Spleen (tissue), 7 donors: ENCODE data around the gene AHCYL2.

Experiments used
- POLR2A ChIP-seq, 3 donors: fragments of 450-650 bp; IDR thresholded peaks; one replicate each; pipeline ENCODE4 v1.5.1; 2017; ENCODE audit warnings: antibody characterized with exemption in 3 of 3, mild to moderate bottlenecking in 1 of 3
- POLR2AphosphoS5 ChIP-seq, 3 donors: sonication (generic); formaldehyde crosslinking; IDR thresholded peaks; one replicate each; pipeline ENCODE4 v1.5.1; 2017; ENCODE audit warnings: antibody characterized with exemption in 3 of 3
- TF ChIP-seq, protein P1 (sequence below), 11 experiments: fragments of 200-600 bp in 7 of 11; fragments of 450-650 bp in 4 of 11; sonication (generic) in 4 of 11; IDR thresholded peaks in 8 of 11; conservative IDR thresholded peaks in 3 of 11; 1 replicate in 7 of 11; 2 replicates in 4 of 11; pipeline versions ENCODE4 v1.4.0 to v1.8.0; 2016 to 2021; ENCODE audit warnings: antibody characterized with exemption in 11 of 11, inconsistent platforms in 4 of 11, mild to moderate bottlenecking in 1 of 11
- donor health status: DM: no; HTN: no; CAD: no; lungs with moderate emphysema.
- donor health status: DM: no; HTN: no; CAD: no.
- donor health status: DM: no; HTN: no; CAD: no.

DNA sequence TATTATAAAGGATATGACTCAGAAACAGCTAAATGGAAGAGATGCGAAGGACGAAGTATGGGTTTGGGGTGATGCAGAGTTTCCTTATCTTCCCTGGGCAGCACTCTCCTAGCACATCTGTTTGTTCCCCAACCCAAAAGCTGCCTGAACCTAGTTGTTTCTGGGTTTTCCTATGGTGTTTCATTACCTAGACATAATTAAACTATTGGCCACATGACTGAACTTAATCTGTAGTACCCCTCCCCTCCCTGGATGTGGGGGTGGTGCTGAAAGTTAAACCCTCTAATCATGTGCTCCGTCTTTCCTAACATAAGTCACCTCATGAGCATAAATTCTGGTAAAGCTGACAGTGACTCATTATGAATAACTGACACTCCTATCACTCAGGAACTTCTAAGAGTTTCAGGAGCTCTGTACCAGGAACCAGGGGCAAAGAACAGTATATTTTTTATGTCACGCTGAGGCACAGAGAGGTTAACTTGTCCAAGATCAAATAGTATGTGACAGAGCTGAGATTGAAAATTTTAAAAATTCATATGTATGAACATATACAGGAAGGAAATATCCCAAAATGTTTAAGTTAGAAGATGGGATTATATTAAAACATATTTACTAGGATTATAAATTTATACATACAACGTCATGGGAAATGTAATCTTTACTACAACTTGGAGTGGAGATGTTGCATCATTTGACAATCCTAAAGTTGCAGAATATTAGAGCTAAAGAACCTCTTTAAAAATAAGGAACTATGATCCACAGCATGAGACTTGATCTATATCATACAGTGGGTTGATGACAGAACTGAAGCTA is 214.2 kb downstream of the AHCYL2 start:
- TF ChIP-seq, protein P1, sequence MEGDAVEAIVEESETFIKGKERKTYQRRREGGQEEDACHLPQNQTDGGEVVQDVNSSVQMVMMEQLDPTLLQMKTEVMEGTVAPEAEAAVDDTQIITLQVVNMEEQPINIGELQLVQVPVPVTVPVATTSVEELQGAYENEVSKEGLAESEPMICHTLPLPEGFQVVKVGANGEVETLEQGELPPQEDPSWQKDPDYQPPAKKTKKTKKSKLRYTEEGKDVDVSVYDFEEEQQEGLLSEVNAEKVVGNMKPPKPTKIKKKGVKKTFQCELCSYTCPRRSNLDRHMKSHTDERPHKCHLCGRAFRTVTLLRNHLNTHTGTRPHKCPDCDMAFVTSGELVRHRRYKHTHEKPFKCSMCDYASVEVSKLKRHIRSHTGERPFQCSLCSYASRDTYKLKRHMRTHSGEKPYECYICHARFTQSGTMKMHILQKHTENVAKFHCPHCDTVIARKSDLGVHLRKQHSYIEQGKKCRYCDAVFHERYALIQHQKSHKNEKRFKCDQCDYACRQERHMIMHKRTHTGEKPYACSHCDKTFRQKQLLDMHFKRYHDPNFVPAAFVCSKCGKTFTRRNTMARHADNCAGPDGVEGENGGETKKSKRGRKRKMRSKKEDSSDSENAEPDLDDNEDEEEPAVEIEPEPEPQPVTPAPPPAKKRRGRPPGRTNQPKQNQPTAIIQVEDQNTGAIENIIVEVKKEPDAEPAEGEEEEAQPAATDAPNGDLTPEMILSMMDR (IDR thresholded peaks at IDR 0.05 in 8 of 11, conservative IDR thresholded peaks at IDR 0.05 in 3 of 11) = no peak
- no peak for TF ChIP-seq POLR2AphosphoS5 (IDR thresholded peaks at IDR 0.05)
- no peak for TF ChIP-seq POLR2A (IDR thresholded peaks at IDR 0.05)
